Upper lobe of right lung (tissue), 1 donor: ENCODE measurements around the gene CPAMD8. TPM values are rescaled to one million over a fixed set of nuclear protein-coding genes. Genes with fewer than 3 reads are reported as not detected.

ENCODE experiments used
- ATAC-seq: fragments of 200-7000 bp; cut with Tn5 transposase; one replicate; pipeline ENCODE4 v1.9.1; 2020; ENCODE audit warnings: mild to moderate bottlenecking, moderate library complexity
- DNase-seq: peaks from one replicate; pipeline ENCODE4 v3.0.0-alpha.2; 2020
- H3K27ac ChIP-seq: fragments of 200-600 bp; one replicate; pipeline ENCODE4 v1.8.0; 2022
- H3K27me3 ChIP-seq: fragments of 200-600 bp; one replicate; pipeline ENCODE4 v1.8.0; 2022; ENCODE audit warnings: mild to moderate bottlenecking
- H3K36me3 ChIP-seq: fragments of 200-600 bp; one replicate; pipeline ENCODE4 v1.8.0; 2022
- H3K4me1 ChIP-seq: fragments of 200-600 bp; one replicate; pipeline ENCODE4 v1.8.0; 2022
- H3K4me3 ChIP-seq: fragments of 200-600 bp; one replicate; pipeline ENCODE4 v1.8.0; 2022; ENCODE audit warnings: mild to moderate bottlenecking
- H3K9me3 ChIP-seq: fragments of 200-600 bp; one replicate; pipeline ENCODE4 v1.8.0; 2022
- intact Hi-C: fragments of 100-400 bp; cut with DNase I; formaldehyde crosslinking; loops from one replicate; pipeline ENCODE4 v1.11.0; 2022
- total RNA-seq: library from RNA; stranded (reverse); fragmentation: NEBNext Ultra II Directional; extraction: Animal tissue kit (Norgen Biotek cat#: 25700); gene quantifications from one replicate; pipeline ENCODE4 v1.2.1, GENCODE V29; 2021
- TF ChIP-seq, protein P1 (sequence below): fragments of 200-600 bp; IDR thresholded peaks from one replicate; pipeline ENCODE4 v1.8.0; 2022; ENCODE audit warnings: antibody characterized with exemption
- donor health status: DM: no; HTN: yes; CAD: no; lungs with severe emphysema.

Gene CPAMD8
- total RNA-seq, 1 donor from 2014 or later, result 50.9 TPM

DNA sequence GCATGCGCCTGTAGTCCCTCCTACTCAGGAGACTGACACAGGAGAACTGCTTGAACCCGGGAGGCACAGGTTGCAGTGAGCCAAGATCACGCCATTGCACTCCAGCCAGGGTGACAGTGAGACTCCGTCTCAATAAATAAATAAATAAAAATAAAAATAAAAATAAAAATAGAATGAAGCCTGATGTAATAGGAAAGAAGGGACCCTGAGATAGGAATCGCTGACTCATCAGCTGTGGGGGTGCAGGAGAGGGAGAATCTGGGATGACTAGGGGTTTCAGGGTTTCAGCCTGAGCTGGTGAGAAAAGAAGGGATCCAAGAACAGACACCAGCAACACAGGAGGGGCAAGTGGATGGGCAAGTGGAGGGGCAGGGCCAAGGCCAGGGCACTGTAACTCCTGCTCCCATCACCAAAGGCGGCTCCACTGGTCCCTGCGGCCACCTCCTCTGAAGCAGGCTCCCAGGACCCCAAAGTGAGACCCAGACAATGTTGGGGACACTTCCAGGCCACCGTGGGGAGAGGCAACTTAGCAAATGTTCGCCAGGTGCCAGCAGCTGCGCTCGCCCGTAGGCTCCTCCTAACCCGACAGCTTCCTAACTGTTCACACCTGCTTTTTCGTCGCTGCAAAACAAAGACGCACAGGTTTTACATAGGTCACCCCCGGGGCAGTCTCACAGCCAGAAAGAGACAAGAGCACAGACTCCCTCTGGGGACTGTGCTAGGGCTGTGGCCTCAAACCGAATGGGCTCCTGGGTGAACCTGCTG lies 47.4 kb upstream of the CPAMD8 start:
- no peaks in the 10 kb centered on the region for H3K9me3 ChIP-seq
- peaks cover 9% of the 10 kb centered on the region for H3K36me3 ChIP-seq
- TF ChIP-seq, protein P1, sequence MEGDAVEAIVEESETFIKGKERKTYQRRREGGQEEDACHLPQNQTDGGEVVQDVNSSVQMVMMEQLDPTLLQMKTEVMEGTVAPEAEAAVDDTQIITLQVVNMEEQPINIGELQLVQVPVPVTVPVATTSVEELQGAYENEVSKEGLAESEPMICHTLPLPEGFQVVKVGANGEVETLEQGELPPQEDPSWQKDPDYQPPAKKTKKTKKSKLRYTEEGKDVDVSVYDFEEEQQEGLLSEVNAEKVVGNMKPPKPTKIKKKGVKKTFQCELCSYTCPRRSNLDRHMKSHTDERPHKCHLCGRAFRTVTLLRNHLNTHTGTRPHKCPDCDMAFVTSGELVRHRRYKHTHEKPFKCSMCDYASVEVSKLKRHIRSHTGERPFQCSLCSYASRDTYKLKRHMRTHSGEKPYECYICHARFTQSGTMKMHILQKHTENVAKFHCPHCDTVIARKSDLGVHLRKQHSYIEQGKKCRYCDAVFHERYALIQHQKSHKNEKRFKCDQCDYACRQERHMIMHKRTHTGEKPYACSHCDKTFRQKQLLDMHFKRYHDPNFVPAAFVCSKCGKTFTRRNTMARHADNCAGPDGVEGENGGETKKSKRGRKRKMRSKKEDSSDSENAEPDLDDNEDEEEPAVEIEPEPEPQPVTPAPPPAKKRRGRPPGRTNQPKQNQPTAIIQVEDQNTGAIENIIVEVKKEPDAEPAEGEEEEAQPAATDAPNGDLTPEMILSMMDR, result no peak
- ATAC-seq, result no peak
- no peak for DNase-seq
- H3K4me3 ChIP-seq, result peak overlapping the region; percentile 72
- intact Hi-C loops, result no loop called here
- H3K27me3 ChIP-seq, result no peaks in the 10 kb centered on the region
- peak overlapping the region; percentile 75 for H3K27ac ChIP-seq
- peaks cover 35% of the 10 kb centered on the region for H3K4me1 ChIP-seq

DNA sequence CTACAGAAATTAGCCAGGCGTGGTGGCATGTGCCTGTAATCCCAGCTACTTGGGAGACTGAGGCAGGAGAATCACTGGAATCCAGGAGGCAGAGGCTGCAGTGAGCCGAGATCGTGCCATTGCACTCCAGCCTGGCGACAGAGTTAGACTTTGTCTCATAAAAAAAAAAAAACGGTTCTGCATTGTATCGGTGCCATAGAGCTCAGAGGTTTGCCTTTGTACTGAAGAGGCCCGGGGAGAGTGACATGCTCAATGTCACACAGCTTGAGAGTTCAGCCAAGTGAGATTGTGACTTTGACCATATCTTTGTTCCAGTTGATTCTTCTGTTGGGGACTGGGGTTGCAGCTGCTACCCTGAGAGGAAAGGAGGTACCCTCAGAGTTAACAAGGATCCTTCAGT lies 44.3 kb upstream of the CPAMD8 start:
- Histone ChIP-seq H3K27me3 (no peaks in the 10 kb centered on the region), H3K9me3 (no peaks in the 10 kb centered on the region), H3K36me3 (peaks cover 9% of the 10 kb centered on the region), H3K4me3 (no peak overlapping the region), H3K27ac (no peak overlapping the region), H3K4me1 (peaks cover 12% of the 10 kb centered on the region)
- TF ChIP-seq, protein P1, result no peak
- DNase-seq (no peak), ATAC-seq (no peak)
- intact Hi-C loops, result no loop called here

DNA sequence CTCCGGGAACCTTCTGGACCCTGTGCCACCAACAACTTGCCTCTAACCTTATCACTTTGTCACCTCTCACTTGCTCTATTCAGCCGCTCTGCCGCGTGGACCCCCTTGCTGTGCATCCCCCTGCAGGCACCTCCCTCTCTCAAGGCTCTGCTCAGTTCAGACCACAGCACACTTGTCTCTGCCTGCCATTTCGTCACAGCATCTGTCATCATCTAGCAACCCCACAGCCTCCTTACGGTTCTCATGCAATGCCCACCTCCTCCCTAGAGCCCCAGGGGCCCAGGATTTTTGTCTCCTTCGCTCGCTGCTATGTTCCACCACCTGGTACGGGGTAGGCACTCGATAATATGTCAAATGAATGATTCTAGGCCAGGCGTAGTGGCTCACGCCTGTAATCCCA lies 43.8 kb upstream of the CPAMD8 start:
- DNase-seq, result no peak
- intact Hi-C loops, result no loop called here
- ATAC-seq, result no peak

DNA sequence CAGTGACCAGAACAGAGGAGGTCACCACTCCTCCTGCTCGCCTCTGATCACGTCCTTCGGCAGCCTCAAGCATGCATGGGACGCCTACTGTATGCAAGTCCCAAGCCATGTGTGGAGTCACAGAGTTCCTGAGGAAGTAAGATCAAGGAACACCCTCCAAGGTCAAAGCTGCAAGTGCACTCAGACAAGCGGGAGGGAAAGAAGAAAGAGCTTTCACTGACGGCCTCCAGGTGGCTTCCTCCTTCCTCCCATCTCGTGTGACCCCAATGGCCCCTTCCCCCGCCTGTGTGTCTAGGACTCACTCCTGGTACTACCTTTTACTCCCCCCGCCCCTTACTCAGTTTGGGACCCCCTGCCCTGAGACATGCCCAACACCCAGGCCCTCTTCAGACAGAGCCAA lies 42.6 kb upstream of the CPAMD8 start:
- intact Hi-C loops, result loop anchor here (5.0 kb wide), 2 partner anchors 103 to 213 kb away; partner anchors contain the start of gene ANKLE1
- DNase-seq, result no peak
- ATAC-seq, result no peak
- H3K36me3 ChIP-seq, result peaks cover 9% of the 10 kb centered on the region
- no peak overlapping the region for H3K4me3 ChIP-seq
- no peaks in the 10 kb centered on the region for H3K9me3 ChIP-seq
- H3K27me3 ChIP-seq, result no peaks in the 10 kb centered on the region
- TF ChIP-seq, protein P1, result no peak
- H3K27ac ChIP-seq, result no peak overlapping the region
- peaks cover 7% of the 10 kb centered on the region for H3K4me1 ChIP-seq

More for the DNA sequence above, 43.8 kb upstream of the CPAMD8 start:
- Histone ChIP-seq H3K4me1 (peaks cover 12% of the 10 kb centered on the region), H3K27me3 (no peaks in the 10 kb centered on the region), H3K9me3 (no peaks in the 10 kb centered on the region), H3K27ac (no peak overlapping the region), H3K4me3 (no peak overlapping the region), H3K36me3 (peaks cover 9% of the 10 kb centered on the region)
- TF ChIP-seq, protein P1, result no peak

DNA sequence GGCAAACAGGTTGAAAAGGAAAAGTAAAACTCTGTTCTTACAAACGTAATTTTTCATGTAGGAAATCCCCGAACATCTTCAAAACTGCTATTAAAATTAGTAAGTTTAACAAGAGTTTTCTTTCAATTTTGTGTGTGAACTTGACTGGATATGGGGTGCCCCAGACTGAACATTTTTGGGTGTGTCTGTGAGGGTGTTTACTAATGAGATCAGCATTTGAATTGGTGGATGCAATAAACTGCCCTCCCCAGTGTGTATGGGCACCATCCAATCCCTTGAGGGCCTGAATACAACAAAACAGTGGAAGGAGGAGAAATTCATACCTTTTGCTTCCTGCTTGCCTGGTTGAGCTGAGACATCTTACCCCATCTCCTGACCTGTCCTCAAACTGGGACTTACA lies 36.8 kb upstream of the CPAMD8 start:
- no peak for DNase-seq
- TF ChIP-seq, protein P1, result no peak
- Histone ChIP-seq H3K4me1 (no peaks in the 10 kb centered on the region), H3K4me3 (no peak overlapping the region), H3K27me3 (no peaks in the 10 kb centered on the region), H3K9me3 (no peaks in the 10 kb centered on the region), H3K27ac (no peak overlapping the region), H3K36me3 (peaks cover 13% of the 10 kb centered on the region)
- no peak for ATAC-seq
- intact Hi-C loops, result no loop called here
